CD4-positive, alpha-beta memory T cell (primary cell): ENCODE measurements around the gene PDZK1IP1. TPM values are rescaled to one million over a fixed set of nuclear protein-coding genes. Genes with fewer than 3 reads are reported as not detected.
"Not testable (repeated sequence)": the region's sequence is repeated elsewhere in the genome, so short reads cannot be mapped to it uniquely, and the experiment has no call there.

Experiments used
- CTCF ChIA-PET: fragments of 350-600 bp; sonication (Branson Sonifier 250); formaldehyde crosslinking; loops from one replicate; lab custom pipeline; 2021; ENCODE audit warnings: inconsistent platforms; ENCODE audit not compliant: partially characterized antibody; lab: Charles Lee
- POLR2A ChIA-PET: fragments of 350-600 bp; sonication (Branson Sonifier 250); formaldehyde crosslinking; loops from one replicate; lab custom pipeline; 2021; ENCODE audit not compliant: partially characterized antibody; lab: Charles Lee
- DNase-seq, 5 donors: peaks; one replicate each; pipeline versions ENCODE4 v3.0.0 to v3.0.0-alpha.2; 2020 to 2022; ENCODE audit warnings: mixed read lengths in 1 of 5
- H3K27ac ChIP-seq: one replicate; pipeline ENCODE4 v1.7.0; 2013; ENCODE audit warnings: low read depth, low read length
- H3K27me3 ChIP-seq: 2 replicates; pipeline ENCODE4 v1.7.0; 2013; ENCODE audit warnings: mild to moderate bottlenecking, low read length, moderate library complexity; ENCODE audit not compliant: insufficient read depth
- H3K36me3 ChIP-seq: 2 replicates; pipeline ENCODE4 v1.7.0; 2013; ENCODE audit warnings: mild to moderate bottlenecking, low read length, moderate library complexity; ENCODE audit not compliant: insufficient read depth
- H3K4me1 ChIP-seq: 2 replicates; pipeline ENCODE4 v1.7.0; 2013; ENCODE audit warnings: mild to moderate bottlenecking, low read length, moderate library complexity; ENCODE audit not compliant: insufficient read depth
- H3K4me3 ChIP-seq, 2 donors: one replicate each; pipeline ENCODE4 v1.7.0; 2013; ENCODE audit warnings: low read length in 2 of 2, mild to moderate bottlenecking in 1 of 2
- H3K9me3 ChIP-seq, 2 donors: one replicate each; pipeline ENCODE4 v1.7.0; 2013; ENCODE audit warnings: low read length in 2 of 2, control low read depth in 1 of 2; ENCODE audit not compliant: control insufficient read depth in 1 of 2
- H3K27ac Mint-ChIP-seq, 7 donors: one replicate each; pipeline ENCODE4 v1.8.0; 2020 to 2021; ENCODE audit warnings: mixed read lengths in 7 of 7, mild to moderate bottlenecking in 6 of 7, inconsistent platforms in 3 of 7, moderate library complexity in 3 of 7
- H3K27me3 Mint-ChIP-seq, 2 donors: one replicate each; pipeline ENCODE4 v1.8.0; 2020 to 2021; ENCODE audit warnings: mixed read lengths in 2 of 2
- H3K36me3 Mint-ChIP-seq, 2 donors: one replicate each; pipeline ENCODE4 v1.8.0; 2020 to 2021; ENCODE audit warnings: mixed read lengths in 2 of 2, inconsistent platforms in 1 of 2, mild to moderate bottlenecking in 1 of 2
- H3K4me1 Mint-ChIP-seq, 4 donors: one replicate each; pipeline ENCODE4 v1.8.0; 2020 to 2021; ENCODE audit warnings: mixed read lengths in 4 of 4, mild to moderate bottlenecking in 1 of 4
- H3K4me3 Mint-ChIP-seq, 8 donors: one replicate each; pipeline ENCODE4 v1.8.0; 2020 to 2021; ENCODE audit warnings: mixed read lengths in 8 of 8, mild to moderate bottlenecking in 7 of 8, moderate library complexity in 6 of 8, inconsistent platforms in 3 of 8
- H3K9me3 Mint-ChIP-seq, 8 donors: one replicate each; pipeline ENCODE4 v1.8.0; 2020 to 2021; ENCODE audit warnings: mixed read lengths in 8 of 8, mild to moderate bottlenecking in 5 of 8, inconsistent platforms in 3 of 8, moderate library complexity in 1 of 8
- intact Hi-C: fragments of 100-400 bp; cut with micrococcal nuclease; formaldehyde crosslinking; loops from one replicate; pipeline ENCODE4 v1.15.1; 2023
- polyA plus RNA-seq, 2 donors: library from polyadenylated mRNA; unstranded; fragments of 300-500 nt; fragmentation: Illumina TruSeq; gene quantifications; one replicate each; pipeline ENCODE4 v1.2.3, GENCODE V29; 2021
- total RNA-seq, 2 experiments: library from RNA; stranded (reverse); gene quantifications; one replicate each; pipeline ENCODE4 v1.2.3, GENCODE V29; 2021

PDZK1IP1 gene
- total and polyA plus RNA-seq, 4 experiments from 2014 or later: not detected

- Histone ChIP-seq H3K36me3 (no peaks in the 10 kb centered on the region), H3K27me3 (peaks cover 4% of the 10 kb centered on the region), H3K9me3 (no peaks in the 10 kb centered on the region), H3K4me3 (no peak overlapping the region), H3K4me1 (no peaks in the 10 kb centered on the region), H3K27ac (no peak overlapping the region)
- no peak for DNase-seq
- no peaks in the 10 kb centered on the region for H3K4me1 Mint-ChIP-seq
- H3K27ac Mint-ChIP-seq: no peak overlapping the region
- no peaks in the 10 kb centered on the region for H3K36me3 Mint-ChIP-seq
- H3K4me3 Mint-ChIP-seq: no peak overlapping the region
- CTCF ChIA-PET: no interaction called here
- POLR2A ChIA-PET: no interaction called here
- peaks cover 27% of the 10 kb centered on the region in 2 donors for H3K27me3 Mint-ChIP-seq
- H3K9me3 Mint-ChIP-seq: peaks cover 0 to 4% (median 0%) of the 10 kb centered on the region in 8 donors
- intact Hi-C loops: no loop called here
These were observed 25.3 kb downstream of the PDZK1IP1 start for GRCh38 chr1:47164552-47164951.

DNA sequence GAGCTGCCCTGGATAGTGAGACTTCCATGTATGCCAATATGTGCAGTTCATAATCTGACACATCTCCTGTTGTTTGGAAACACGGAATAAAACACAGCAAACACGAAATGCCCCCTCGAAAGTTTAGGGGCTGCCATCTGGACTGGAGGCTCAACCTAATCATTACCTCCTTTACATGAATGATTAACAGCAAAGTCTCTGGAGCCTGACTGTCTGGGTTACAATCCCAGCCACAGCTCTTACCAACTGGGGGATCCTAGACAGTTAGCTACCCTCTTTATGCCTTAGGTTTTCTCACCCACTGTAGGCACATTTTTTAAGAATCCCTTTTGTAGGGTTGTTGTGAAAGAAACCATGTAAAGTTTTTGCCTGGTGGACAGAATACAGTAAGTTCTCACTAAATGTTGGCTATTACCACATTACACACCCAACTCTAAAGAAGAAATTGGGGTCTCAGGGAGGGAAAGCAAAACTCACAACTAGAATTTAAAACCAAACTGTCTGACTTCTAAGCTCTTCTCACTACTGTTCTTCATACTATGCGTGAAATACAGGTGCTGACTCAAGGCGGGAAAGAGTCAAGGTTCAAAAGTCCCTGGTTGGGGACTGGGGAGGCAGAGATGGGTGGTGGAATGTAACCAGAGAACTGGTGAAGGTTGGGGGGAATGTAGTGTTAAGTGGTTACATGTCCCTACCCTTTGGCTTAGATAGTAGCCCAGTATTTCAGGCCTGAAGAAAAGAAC lies 28.4 kb downstream of the PDZK1IP1 start:
- Histone ChIP-seq H3K9me3 (no peaks in the 10 kb centered on the region), H3K27me3 (peaks cover 4% of the 10 kb centered on the region), H3K4me1 (no peaks in the 10 kb centered on the region), H3K27ac (no peak overlapping the region), H3K4me3 (no peak overlapping the region), H3K36me3 (no peaks in the 10 kb centered on the region)
- CTCF ChIA-PET: no interaction called here
- Mint-ChIP-seq H3K9me3 (peaks cover 0 to 6% (median 1%) of the 10 kb centered on the region in 8 donors), H3K36me3 (no peaks in the 10 kb centered on the region), H3K4me3 (no peak overlapping the region), H3K27ac (no peak overlapping the region), H3K4me1 (no peaks in the 10 kb centered on the region), H3K27me3 (peaks cover 16 to 17% of the 10 kb centered on the region in 2 donors)
- intact Hi-C loops: no loop called here
- POLR2A ChIA-PET: no interaction called here
- DNase-seq: no peak

GRCh38 chr1:47160716-47161115 lies 29.1 kb downstream of the PDZK1IP1 start:
- H3K36me3 ChIP-seq: no peaks in the 10 kb centered on the region
- POLR2A ChIA-PET: no interaction called here
- no peak for DNase-seq
- Mint-ChIP-seq H3K9me3 (peaks cover 0 to 12% (median 2%) of the 10 kb centered on the region in 8 donors), H3K36me3 (no peaks in the 10 kb centered on the region), H3K4me1 (no peaks in the 10 kb centered on the region), H3K4me3 (no peak overlapping the region), H3K27me3 (peaks cover 19 to 21% of the 10 kb centered on the region in 2 donors), H3K27ac (no peak overlapping the region)
- H3K4me3 ChIP-seq: no peak overlapping the region
- peaks cover 4% of the 10 kb centered on the region for H3K27me3 ChIP-seq
- H3K27ac ChIP-seq: no peak overlapping the region
- no peaks in the 10 kb centered on the region for H3K9me3 ChIP-seq
- intact Hi-C loops: no loop called here
- CTCF ChIA-PET: no interaction called here
- no peaks in the 10 kb centered on the region for H3K4me1 ChIP-seq

DNA sequence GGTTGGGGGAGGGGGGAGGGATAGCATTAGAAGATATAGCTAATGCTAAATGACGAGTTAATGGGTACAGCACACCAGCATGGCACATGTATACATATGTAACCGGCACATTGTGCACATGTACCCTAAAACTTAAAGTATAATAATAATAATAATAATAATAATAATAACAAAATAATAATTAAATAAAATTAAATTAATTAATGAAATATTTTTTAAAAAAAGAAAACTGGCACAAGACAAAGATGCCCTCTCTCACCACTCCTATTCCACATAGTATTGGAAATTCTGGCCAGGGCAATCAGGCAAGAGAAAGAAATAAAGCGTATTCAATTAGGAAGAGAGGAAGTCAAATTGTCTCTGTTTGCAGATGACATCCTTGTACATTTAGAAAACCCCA lies 31.9 kb downstream of the PDZK1IP1 start:
- Mint-ChIP-seq H3K27me3 (peaks cover 22 to 27% of the 10 kb centered on the region in 2 donors), H3K9me3 (peaks cover 4 to 31% (median 14%) of the 10 kb centered on the region in 8 donors)
- H3K4me3 Mint-ChIP-seq, H3K4me3 ChIP-seq, H3K27ac ChIP-seq, H3K27me3 ChIP-seq, intact Hi-C loops, H3K27ac Mint-ChIP-seq, H3K36me3 Mint-ChIP-seq, H3K4me1 ChIP-seq, DNase-seq, CTCF ChIA-PET, H3K4me1 Mint-ChIP-seq, H3K9me3 ChIP-seq, H3K36me3 ChIP-seq, POLR2A ChIA-PET: not testable (repeated sequence)

- DNase-seq, POLR2A ChIA-PET, H3K4me3 ChIP-seq, H3K9me3 ChIP-seq, H3K27me3 ChIP-seq, H3K27ac ChIP-seq, H3K4me1 Mint-ChIP-seq, H3K36me3 ChIP-seq, H3K4me3 Mint-ChIP-seq, intact Hi-C loops, H3K36me3 Mint-ChIP-seq, H3K27ac Mint-ChIP-seq, H3K4me1 ChIP-seq: not testable (repeated sequence)
- Mint-ChIP-seq H3K9me3 (peaks cover 4 to 31% (median 17%) of the 10 kb centered on the region in 8 donors), H3K27me3 (peaks cover 21 to 28% of the 10 kb centered on the region in 2 donors)
- CTCF ChIA-PET: interaction anchor here (1.1 kb wide), 1 partner anchor 23 kb away, joined by 3 read pairs; no protein-coding TSS in a partner anchor
These were observed 33.4 kb downstream of the PDZK1IP1 start for GRCh38 chr1:47156457-47156856.

- POLR2A ChIA-PET, DNase-seq, H3K36me3 Mint-ChIP-seq, H3K9me3 Mint-ChIP-seq, H3K27me3 ChIP-seq, H3K27ac Mint-ChIP-seq, H3K4me1 ChIP-seq, CTCF ChIA-PET, intact Hi-C loops, H3K4me3 Mint-ChIP-seq, H3K4me3 ChIP-seq, H3K27ac ChIP-seq, H3K4me1 Mint-ChIP-seq, H3K9me3 ChIP-seq, H3K36me3 ChIP-seq: not testable (repeated sequence)
- peaks cover 24 to 35% of the 10 kb centered on the region in 2 donors for H3K27me3 Mint-ChIP-seq
These were observed 40.7 kb downstream of the PDZK1IP1 start for GRCh38 chr1:47149162-47149561.

DNA sequence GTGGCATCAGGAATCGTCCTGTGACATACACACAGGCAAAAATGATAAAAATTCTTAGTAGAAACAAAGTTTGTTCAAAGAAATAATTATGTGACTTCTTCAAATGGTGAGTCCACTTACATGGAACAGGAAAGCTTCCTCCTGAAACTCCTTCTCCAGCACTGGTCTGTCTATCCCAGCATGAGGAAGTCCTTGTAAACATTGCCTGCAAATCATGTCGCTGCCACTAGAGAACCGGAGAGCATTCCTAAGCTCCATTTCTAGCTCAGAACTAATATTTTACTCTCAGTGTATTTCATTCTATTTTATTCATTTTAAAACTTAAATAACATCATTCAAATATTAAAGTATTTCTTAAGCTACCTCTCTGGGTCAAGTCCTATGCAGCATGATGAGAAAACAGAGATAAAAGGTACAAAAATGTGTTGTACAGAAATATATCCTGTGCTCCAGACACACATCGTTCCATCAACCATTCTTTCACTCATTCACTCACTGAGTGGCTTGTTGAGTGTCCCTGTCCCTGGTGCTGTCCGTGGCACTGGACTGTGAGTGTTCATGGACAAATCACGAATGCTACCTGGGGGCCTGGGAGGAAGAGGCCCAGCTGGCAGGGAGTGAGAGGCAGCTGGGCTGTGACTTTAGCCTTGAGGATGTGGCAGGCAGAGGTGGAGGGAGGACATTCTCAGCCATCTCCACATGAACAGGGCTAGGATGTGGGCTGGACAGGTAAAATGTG lies 42.6 kb downstream of the PDZK1IP1 start:
- Histone ChIP-seq H3K27me3 (no peaks in the 10 kb centered on the region), H3K27ac (no peak overlapping the region), H3K4me1 (no peaks in the 10 kb centered on the region), H3K9me3 (no peaks in the 10 kb centered on the region), H3K4me3 (no peak overlapping the region), H3K36me3 (no peaks in the 10 kb centered on the region)
- H3K27me3 Mint-ChIP-seq: peaks cover 17 to 30% of the 10 kb centered on the region in 2 donors
- H3K27ac Mint-ChIP-seq: no peak overlapping the region
- H3K4me3 Mint-ChIP-seq: no peak overlapping the region
- DNase-seq: no peak
- CTCF ChIA-PET: no interaction called here
- no peaks in the 10 kb centered on the region for H3K4me1 Mint-ChIP-seq
- POLR2A ChIA-PET: no interaction called here
- H3K9me3 Mint-ChIP-seq: peaks cover 0 to 4% (median 0%) of the 10 kb centered on the region in 8 donors
- intact Hi-C loops: no loop called here
- H3K36me3 Mint-ChIP-seq: no peaks in the 10 kb centered on the region
